GM21723 (cell line): Measurements from ENCODE around the gene DDX25.

Experiments used
- ATAC-seq: cut with Tn5 transposase; IDR thresholded peaks from one replicate; pipeline ENCODE4 v1.9.1; 2021; ENCODE audit warnings: mild to moderate bottlenecking, moderate library complexity; ENCODE audit not compliant: unreplicated experiment

The DDX25 gene

GRCh38 chr11:125948278-125949051 lies 44.2 kb downstream of the DDX25 start:
- no peak for ATAC-seq

DNA sequence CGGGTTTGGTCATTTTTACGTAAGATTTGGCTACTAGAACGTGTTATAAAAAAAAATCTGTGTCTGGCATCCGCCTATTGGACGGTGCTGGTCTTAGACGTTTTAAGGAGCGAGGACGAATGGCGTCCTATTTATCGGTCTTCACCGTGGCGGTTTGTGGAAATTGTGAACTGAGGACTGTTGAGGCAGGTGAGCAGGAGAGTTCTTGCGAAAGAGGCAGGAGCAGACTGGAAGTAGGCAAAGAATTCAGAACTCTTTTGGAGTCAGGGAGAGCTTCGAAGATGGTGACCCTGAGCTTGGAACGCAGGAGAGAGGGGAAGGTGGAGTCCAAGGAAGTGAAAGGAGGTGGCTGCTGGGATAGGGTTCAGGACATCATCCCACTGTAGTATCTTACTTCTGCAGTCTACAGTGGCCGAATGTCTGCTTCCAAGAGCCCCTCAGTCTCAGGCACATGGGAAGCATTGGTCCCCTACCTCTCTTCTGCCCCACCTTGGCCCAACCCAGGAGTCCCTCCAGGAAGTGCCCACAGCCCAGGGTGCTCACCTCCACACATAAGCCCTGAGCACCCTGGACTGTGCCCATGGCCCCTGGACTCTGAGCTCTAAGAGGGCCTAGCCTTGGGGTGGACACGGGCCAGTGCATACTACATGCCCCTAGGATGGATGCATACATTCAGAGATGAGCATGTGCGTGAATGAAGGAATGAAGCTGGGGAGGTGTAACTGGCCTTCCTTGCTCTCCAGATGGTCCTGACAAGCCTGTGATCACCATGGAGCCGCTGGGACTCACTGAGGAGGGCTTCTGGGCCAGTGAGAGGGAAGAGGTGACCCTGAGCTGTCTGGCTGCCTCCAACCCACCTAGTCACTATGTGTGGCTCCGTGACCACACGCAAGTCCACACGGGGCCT lies 45.2 kb downstream of the DDX25 start:
- no peak for ATAC-seq

DNA sequence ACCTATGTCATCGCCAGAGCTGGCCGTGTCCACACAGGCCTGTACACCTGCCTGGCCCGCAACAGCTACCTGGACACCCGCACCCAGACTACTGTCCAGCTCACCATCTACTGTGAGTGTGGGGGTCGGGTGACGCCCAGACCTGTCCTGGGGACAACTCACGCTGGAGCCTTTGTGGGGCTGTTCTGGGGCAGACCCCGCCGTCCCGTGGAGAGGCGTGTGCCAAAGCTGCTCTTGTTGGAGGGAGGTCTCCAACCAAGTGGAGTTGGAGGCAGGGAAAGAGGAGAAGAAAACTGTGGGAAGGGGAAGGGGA lies 45.8 kb downstream of the DDX25 start:
- ATAC-seq: no peak

DNA sequence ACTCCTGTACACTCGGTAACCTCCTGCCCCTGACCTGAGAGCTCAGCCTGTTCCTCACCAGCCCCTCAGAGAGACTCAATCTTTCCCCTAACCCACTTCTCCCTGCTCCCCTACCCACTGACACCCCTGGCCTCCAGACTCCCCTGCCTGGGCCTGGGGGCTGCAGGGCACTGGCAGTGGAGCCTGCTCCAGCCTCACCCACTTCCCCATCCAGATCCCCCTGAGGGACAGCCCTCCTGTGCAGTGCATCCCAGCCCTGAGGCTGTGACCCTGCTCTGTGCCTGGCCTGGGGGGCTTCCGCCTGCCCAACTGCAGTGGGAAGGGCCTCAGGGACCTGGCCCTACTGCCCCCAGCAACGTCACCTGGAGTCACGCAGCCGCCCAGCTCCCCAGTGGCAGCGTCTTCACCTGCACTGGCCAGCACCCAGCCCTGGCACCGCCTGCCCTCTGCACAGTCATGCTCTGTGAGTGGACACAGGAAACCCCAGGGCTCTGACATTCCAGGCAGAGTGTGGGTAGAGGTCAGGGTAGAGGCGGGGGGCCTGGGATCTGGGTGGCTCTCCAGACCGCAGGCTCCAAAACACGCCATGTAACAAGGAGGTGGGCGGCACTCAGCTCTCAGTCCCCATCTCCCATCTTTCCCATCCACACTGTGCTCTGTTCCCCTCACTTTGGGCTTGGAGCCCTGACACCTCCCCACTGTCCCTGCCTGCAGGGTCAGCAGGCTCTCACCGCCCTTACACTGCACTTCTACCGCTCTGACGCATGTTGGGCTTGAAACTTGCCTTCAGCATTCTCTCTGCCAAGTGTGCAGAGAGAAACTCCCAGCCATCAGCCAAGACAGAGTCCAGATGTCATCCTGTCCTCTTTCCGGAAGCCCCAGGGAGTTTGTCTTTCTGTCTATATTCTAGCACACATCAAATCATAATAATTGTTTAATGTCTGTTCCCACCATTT lies 46.7 kb downstream of the DDX25 start:
- no peak for ATAC-seq

DNA sequence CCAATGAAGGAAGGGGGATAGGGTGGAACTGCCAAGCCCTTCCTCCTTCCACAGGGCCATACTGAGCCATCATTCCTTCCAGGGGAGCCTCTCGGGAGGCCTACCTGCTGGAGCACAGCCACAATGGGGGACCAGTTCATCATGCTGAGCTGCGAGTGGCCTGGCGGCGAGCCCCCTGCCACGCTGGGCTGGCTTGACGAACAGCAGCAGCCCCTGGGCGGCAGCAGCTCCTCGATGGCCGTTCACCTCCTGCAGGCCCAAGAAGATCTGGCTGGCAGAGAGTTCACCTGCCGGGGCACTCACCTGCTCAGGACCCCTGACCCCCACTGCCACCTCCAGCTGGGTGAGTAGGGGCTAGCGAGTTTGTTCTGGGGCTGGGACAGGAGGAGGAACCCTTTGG lies 47.4 kb downstream of the DDX25 start:
- no peak for ATAC-seq

DNA sequence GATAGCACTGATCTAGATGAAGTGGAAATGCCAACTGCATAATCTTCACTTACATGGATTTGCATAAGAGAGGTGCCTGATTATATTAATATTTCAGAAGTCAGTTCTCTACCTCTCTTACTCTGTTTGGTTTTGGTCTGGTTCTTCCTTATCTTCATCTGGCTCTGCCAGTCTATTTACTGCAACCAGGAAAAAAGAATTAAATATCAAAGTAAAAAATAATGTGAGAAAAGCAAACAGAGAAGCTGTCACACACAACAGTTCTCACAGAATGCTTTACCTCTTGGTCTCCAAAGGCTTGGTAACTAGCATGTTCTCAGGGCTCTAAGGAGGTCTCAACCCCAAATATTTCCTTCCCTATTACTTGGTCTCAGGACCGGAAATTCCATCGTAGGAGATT lies 48.3 kb downstream of the DDX25 start:
- no peak for ATAC-seq

DNA sequence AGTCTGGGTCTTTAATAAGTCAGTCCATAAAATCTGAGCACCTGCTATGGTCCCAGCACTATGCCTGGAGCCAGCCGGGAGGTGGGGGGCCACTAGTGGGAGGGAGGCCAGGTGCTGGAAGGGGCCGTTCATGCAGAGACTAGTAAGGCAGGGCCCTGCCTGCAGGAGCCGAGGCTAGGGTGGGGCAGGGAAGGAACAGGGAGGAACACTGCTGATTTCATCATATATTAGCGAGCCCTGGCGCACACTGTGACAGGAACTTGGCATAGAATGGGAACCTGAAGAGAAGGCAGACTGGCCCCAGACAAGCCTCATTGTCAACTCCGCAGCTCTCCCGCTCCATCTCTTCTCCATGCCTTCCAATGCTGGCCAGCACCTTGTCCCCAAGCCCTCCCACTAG lies 48.7 kb downstream of the DDX25 start:
- no peak for ATAC-seq

GRCh38 chr11:125953401-125953935 lies 49.2 kb downstream of the DDX25 start:
- ATAC-seq: no peak

GRCh38 chr11:125954123-125954944 lies 50.0 kb downstream of the DDX25 start:
- no peak for ATAC-seq

GRCh38 chr11:125954945-125955640 lies 50.8 kb downstream of the DDX25 start:
- no peak for ATAC-seq

GRCh38 chr11:125955856-125956255 lies 51.5 kb downstream of the DDX25 start:
- no peak for ATAC-seq

GRCh38 chr11:125956391-125957134 lies 52.3 kb downstream of the DDX25 start:
- no peak for ATAC-seq

DNA sequence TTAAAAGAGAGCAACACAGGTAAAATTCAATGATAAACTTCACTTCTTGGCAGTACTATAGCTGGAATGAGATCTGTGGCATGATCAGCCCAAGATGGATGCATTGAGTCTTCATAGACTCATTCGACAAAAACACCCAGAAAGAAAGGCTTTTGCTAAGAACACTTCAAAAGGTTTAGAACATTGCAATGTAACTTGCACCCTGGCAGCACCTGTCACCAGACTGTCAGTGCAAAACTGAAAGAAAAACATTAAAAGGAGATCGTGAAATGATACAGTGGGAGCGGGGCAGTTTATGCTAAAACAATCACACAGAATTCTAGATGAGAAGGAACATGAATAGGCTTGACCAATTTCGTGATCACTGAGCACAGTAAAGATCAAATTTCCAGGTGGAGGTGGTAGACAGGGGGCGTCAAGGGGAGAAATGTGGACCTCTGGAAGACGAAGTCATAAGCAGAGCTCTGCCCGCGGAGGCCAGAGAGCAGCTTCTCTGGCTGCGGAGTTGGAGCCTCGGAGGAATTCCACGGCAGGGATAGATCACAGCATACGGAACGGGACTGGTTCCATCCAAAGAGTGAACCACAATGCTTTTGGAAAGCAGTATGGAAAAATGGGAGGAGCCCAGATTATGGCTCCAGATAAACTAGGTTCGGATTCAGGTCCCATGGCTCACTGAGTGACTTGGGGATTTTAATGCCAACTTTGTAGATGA lies 53.5 kb downstream of the DDX25 start:
- no peak for ATAC-seq

- ATAC-seq: no peak
Observed at GRCh38 chr11:125958872-125959400, 54.6 kb downstream of the DDX25 start.

- ATAC-seq: no peak
Observed at GRCh38 chr11:125959511-125959910, 55.2 kb downstream of the DDX25 start.

- ATAC-seq: no peak
Observed at GRCh38 chr11:125959931-125960330, 55.6 kb downstream of the DDX25 start.

GRCh38 chr11:125960771-125961170 lies 56.5 kb downstream of the DDX25 start:
- no peak for ATAC-seq

DNA sequence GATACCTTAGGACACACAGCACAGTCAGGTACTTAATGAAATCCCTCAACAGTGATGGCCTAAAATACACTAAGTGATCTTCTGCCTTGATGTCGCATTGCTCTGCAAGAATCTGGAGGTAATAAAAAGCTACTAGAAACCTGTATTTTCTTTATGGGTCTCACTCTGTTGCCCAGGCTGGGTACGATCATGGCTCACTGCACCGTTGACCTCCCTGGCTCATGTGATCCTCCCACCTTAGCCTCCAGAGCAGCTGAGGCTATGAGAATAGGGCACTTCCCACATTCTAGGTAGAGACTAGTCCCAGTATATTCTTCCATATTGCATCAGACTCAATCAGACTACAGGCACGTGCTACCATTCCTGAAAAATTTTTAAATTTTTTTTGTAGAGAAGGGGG lies 63.2 kb downstream of the DDX25 start:
- no peak for ATAC-seq
